Measurements from ENCODE around the gene ABCC9.

- no peak for TF ChIP-seq CTCF (conservative IDR thresholded peaks at IDR 0.05)
- no peak for TF ChIP-seq EZH2 (IDR thresholded peaks at IDR 0.05; ENCODE audit: low read depth)
These were observed 145.4 kb downstream of the ABCC9 start for GRCh38 chr12:21795648-21796328.
